HepG2 (cell line): ENCODE measurements around the gene ATP10A. TPM values are rescaled to one million over a fixed set of nuclear protein-coding genes. Genes with fewer than 3 reads are reported as not detected.

Source experiments
- ATAC-seq: fragments of 200-7000 bp; cut with Tn5 transposase; 3 replicates; pipeline ENCODE4 v1.9.1; 2020; ENCODE audit warnings: mild to moderate bottlenecking, moderate library complexity
- BruUV-seq: library from RNA; stranded (reverse); fragments of 400-500 nt; replicated peaks from 2 replicates; lab custom pipeline; 2021; lab: Mats Ljungman, UMichigan
- CTCF ChIA-PET: fragments of 300-600 bp; formaldehyde crosslinking; extraction: SDS; loops from one replicate; lab custom pipeline; 2021; ENCODE audit warnings: low total read pairs, inconsistent platforms, low intra/inter-chr PET ratio; lab: Yijun Ruan, JAX
- POLR2A ChIA-PET: fragments of 350-600 bp; sonication (Branson Sonifier 250); formaldehyde crosslinking; loops from one replicate; lab custom pipeline; 2020; ENCODE audit warnings: antibody characterized with exemption, inconsistent platforms; lab: Yijun Ruan, JAX
- DNase-seq: peaks from one replicate; pipeline ENCODE4 v3.0.0-alpha.2; 2015; ENCODE audit warnings: low spot score
- FAIRE-seq: peaks from 3 replicates; lab custom pipeline; 2011; peaks lifted over from hg19 to GRCh38; lab: Jason Lieb, UNC
- H2AFZ ChIP-seq: one replicate; pipeline ENCODE4 v1.6.1; 2011; ENCODE audit warnings: low read length, inconsistent platforms
- H3K27ac ChIP-seq: fragments of 300-600 bp; 3 replicates; pipeline ENCODE4 v1.8.0; 2011; ENCODE audit warnings: mixed run types, mild to moderate bottlenecking, mixed read lengths, low read length, inconsistent platforms; ENCODE audit not compliant: insufficient read depth; ENCODE audit errors: extremely low read length
- H3K27me3 ChIP-seq, 2 experiments: fragments of 200-600 bp in 1 of 2; 2 replicates in 1 of 2; 3 replicates in 1 of 2; pipeline versions ENCODE4 v1.6.0 to v1.8.0; 2011; ENCODE audit warnings: low read length in 2 of 2, mild to moderate bottlenecking in 2 of 2, moderate library complexity in 2 of 2, inconsistent platforms in 1 of 2; ENCODE audit not compliant: insufficient read depth in 2 of 2, control insufficient read depth in 1 of 2
- H3K36me3 ChIP-seq, 2 experiments: fragments of 200-600 bp in 1 of 2; replicated peaks in 1 of 2; 2 replicates in 1 of 2; 3 replicates in 1 of 2; pipeline versions ENCODE4 v1.5.1 to v1.8.0; 2011; ENCODE audit warnings: low read length in 2 of 2, inconsistent platforms in 1 of 2; ENCODE audit not compliant: insufficient read depth in 2 of 2, control insufficient read depth in 1 of 2
- H3K4me1 ChIP-seq: 2 replicates; pipeline ENCODE4 v1.5.1; 2012; ENCODE audit warnings: low read length, inconsistent platforms; ENCODE audit not compliant: insufficient read depth
- H3K4me2 ChIP-seq: 2 replicates; pipeline ENCODE4 v1.6.0; 2011; ENCODE audit warnings: low read depth, low read length, inconsistent platforms
- H3K4me3 ChIP-seq, 3 experiments: fragments of 200-600 bp in 1 of 3; sonication (generic), shearing (Covaris generic) in 1 of 3; replicated peaks in 1 of 3; 2 replicates each; pipeline ENCODE4 v1.5.1; 2011 to 2016; ENCODE audit warnings: low read length in 3 of 3, inconsistent platforms in 2 of 3, low read depth in 2 of 3, mild to moderate bottlenecking in 2 of 3, control low read depth in 1 of 3, mixed read lengths in 1 of 3; ENCODE audit not compliant: insufficient read depth in 1 of 3
- H3K79me2 ChIP-seq: one replicate; pipeline ENCODE4 v1.6.1; 2011; ENCODE audit warnings: low read length, inconsistent platforms; ENCODE audit not compliant: insufficient read depth
- H3K9ac ChIP-seq: 2 replicates; pipeline ENCODE4 v1.6.0; 2011; ENCODE audit warnings: mild to moderate bottlenecking, low read depth, low read length, inconsistent platforms; ENCODE audit not compliant: insufficient read depth
- H3K9me3 ChIP-seq: 2 replicates; pipeline ENCODE4 v1.5.1; 2012; ENCODE audit warnings: mild to moderate bottlenecking, low read length
- H4K20me1 ChIP-seq: 2 replicates; pipeline ENCODE4 v1.6.0; 2011; ENCODE audit warnings: inconsistent platforms, mild to moderate bottlenecking, low read length, moderate library complexity; ENCODE audit not compliant: insufficient read depth
- CC2D1A ChIP-seq: sonication (generic); formaldehyde crosslinking; IDR thresholded peaks from 2 replicates; pipeline ENCODE4 v1.8.1; 2023; ENCODE audit warnings: mild to moderate bottlenecking, missing genetic modification reagents
- HMG20A ChIP-seq: IDR thresholded peaks from 2 replicates; pipeline ENCODE4 v1.6.1; 2016; ENCODE audit warnings: borderline replicate concordance
- SNRNP70 ChIP-seq: fragments of 200-400 bp; formaldehyde crosslinking; IDR thresholded peaks from 2 replicates; pipeline ENCODE4 v1.6.1; 2017; ENCODE audit warnings: mild to moderate bottlenecking, low read depth, low read length, moderate library complexity
- SOX5 ChIP-seq: IDR thresholded peaks from 2 replicates; pipeline ENCODE4 v1.6.1; 2016; ENCODE audit warnings: borderline replicate concordance
- ZNF234 ChIP-seq: sonication (generic); formaldehyde crosslinking; conservative IDR thresholded peaks from 2 replicates; pipeline ENCODE4 v1.5.1; 2020; ENCODE audit warnings: mild to moderate bottlenecking, missing genetic modification reagents
- ZNF768 ChIP-seq: sonication (generic); formaldehyde crosslinking; IDR thresholded peaks from 2 replicates; pipeline ENCODE4 v1.4.0; 2020; ENCODE audit warnings: missing genetic modification reagents
- WGBS: methylation state at CpG from one replicate; pipeline ENCODE4 v1.1.6; 2017; ENCODE audit warnings: low lambda C conversion rate; 5-methylcytosine and 5-hydroxymethylcytosine counted together
- in situ Hi-C: cut with HindIII; loops from 2 replicates; pipeline ENCODE4 v1.10.0; 2017; ENCODE audit warnings: low pct_unique_long_range_greater_than_20kb; ENCODE audit not compliant: extremely low pct_ligation_motif_present
- intact Hi-C: fragments of 100-400 bp; cut with micrococcal nuclease; formaldehyde crosslinking; loops from one replicate; pipeline ENCODE4 v1.10.0; 2022; ENCODE audit not compliant: unreplicated experiment
- polyA plus RNA-seq, 8 experiments: library from polyadenylated mRNA; depleted of rRNA in 3 of 8; stranded (reverse) in 7 of 8; unstranded in 1 of 8; fragments of >200 nt; fragmentation: Illumina TruSeq in 4 of 8; extraction: Trizol in 4 of 8; gene quantifications; 2 replicates each; pipeline versions ENCODE4 v1.2.1 to v1.2.3, GENCODE V29; 2011 to 2016; ENCODE audit warnings: low read depth in 4 of 8, missing spikeins in 1 of 8, mixed read lengths in 1 of 8; ENCODE audit not compliant: insufficient read depth in 1 of 8
- total RNA-seq, 5 experiments: library from RNA; depleted of rRNA; stranded (reverse); fragments of >200 nt; fragmentation: Illumina TruSeq; extraction: Trizol; gene quantifications; 2 replicates each; pipeline ENCODE4 v1.2.3, GENCODE V29; 2016; ENCODE audit warnings: low read depth in 1 of 5

Gene ATP10A
- total and polyA plus RNA-seq, 2 of the 13 experiments (the other 11 are each of a cell fraction or from before 2014, with no cell fraction given), result 0.58 to 4.2 TPM

DNA sequence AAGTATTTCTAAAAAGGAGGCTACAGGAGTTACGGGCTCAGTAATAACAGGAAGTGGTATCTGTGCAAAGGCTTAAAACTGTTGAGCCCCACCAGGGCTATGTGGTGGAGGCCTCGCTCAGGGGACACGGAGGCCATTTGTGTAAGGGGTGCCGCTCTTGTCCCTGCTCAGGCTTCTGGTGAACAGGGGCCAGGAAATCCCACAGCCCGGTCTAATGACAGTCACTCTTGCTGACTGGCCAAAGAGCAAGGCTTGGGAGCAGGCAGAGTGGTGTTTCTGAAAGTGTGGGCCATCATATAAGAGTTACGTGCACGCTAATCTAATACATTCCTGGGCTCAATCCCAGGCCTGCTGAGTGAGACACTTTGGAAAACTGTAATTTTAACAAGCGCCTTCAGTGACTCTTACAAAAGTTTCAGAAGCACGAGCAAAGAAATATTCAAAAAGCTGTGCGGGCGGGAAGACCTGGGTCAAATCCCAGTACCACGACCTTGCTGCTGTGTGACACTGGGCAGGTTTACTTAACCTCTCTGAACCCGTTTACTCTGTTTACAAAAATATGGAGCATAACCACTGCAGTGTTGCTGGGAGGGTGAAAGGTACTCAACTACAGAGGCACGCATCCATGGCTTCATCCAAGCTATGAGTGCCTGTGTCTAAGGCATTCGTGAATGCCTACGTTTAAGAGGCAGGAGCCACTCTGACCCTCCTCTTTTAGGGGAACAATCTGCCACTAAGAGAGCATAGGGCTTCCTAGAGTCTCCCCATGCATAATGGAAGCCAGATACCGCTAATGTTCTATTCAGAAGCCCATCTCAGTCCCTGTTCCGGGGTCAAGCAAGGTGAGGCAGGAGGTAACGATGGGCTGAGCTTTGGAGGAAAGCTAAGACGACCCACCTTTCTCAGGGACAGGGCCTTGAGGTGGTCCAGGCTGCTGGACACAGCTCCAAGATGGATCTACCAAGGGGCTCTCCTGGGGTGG is 2.0 kb downstream of the ATP10A start:
- WGBS, result 38% methylated on average over 19 of the region's 20 CpGs
- TF ChIP-seq CC2D1A (CRISPR knock-in tag) (no peak), ZNF768 (peak; percentile 83; the same call in 1 of the 2 replicates), SOX5 (CRISPR knock-in tag) (no peak), HMG20A (CRISPR knock-in tag) (no peak)
- Histone ChIP-seq H3K27me3 (peaks cover 0 to 23% of the 10 kb centered on the region in 2 experiments; a peak in 3 of 5 replicates), H3K27ac (no peak overlapping the region), H3K4me2 (peak overlapping the region; percentile 32), H3K79me2 (peaks cover 4% of the 10 kb centered on the region), H2AFZ (no peak overlapping the region), H3K4me1 (0 out of 2 replicates have a peak, but pooled peaks cover 5% of the 10 kb centered on the region), H4K20me1 (no peaks in the 10 kb centered on the region), H3K4me3 (peak overlapping the region in 2 of 3 experiments; percentile 41 to 64; a peak in 3 of 6 replicates), H3K9ac (no peak overlapping the region), H3K36me3 (no peaks in the 10 kb centered on the region), H3K9me3 (no peaks in the 10 kb centered on the region)
- ChIA-PET POLR2A (no interaction called here), CTCF (no interaction called here)
- BruUV-seq, result no TSS peak
- in situ Hi-C loops (no loop called here), intact Hi-C loops (no loop called here)
- DNase-seq (no peak), FAIRE-seq (no peak), ATAC-seq (no peak)

DNA sequence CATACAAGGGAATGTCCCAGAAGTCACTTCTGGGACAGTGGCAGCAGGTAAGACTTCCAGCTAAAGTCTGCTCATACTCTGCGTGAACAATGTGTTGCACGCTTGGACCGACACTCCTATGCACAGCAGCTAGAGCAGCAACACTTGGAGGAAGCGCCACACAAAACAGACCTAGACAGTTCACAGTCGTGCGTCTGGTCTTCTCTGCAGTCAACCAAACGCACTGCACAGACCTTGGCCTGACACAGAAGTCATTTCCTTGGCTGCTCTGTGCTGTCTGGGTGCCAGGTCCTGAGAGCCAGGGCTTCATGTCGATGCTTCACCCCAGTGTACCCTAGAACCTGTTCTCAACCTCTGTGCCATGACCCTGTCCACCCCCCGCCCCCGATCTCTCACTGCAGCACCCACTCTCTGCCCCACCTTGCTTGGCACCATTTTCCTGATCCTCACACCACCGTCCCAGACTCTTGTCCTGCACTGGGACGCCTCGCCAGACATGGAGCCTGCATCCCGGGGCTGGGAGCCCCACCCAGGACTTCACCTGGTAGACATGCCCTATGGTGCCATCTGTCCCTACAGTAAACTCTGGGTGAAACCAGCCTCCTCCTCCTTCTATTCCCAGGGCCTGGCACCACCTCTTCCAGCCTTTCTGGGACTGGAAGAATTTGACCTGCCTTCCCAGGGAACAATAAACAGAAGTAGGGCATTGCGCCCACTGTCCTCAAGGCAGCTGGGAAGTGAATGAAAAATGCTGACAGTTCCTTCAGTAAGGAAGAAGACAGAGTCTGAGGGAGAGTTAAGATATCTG is 3.1 kb downstream of the ATP10A start:
- Histone ChIP-seq H3K9ac (no peak overlapping the region), H3K9me3 (no peaks in the 10 kb centered on the region), H3K27me3 (peaks cover 0 to 23% of the 10 kb centered on the region in 2 experiments; a peak in 3 of 5 replicates), H3K36me3 (no peaks in the 10 kb centered on the region), H3K79me2 (peaks cover 4% of the 10 kb centered on the region), H3K4me3 (peak overlapping the region in 1 of 3 experiments; percentile 15; a peak in 1 of 6 replicates), H3K4me1 (0 out of 2 replicates have a peak, but pooled peaks cover 5% of the 10 kb centered on the region), H4K20me1 (no peaks in the 10 kb centered on the region), H2AFZ (no peak overlapping the region), H3K27ac (no peak overlapping the region), H3K4me2 (peak overlapping the region; percentile 32; the same call in 1 of the 2 replicates)
- no TSS peak for BruUV-seq
- ChIA-PET CTCF (no interaction called here), POLR2A (no interaction called here)
- no peak for FAIRE-seq
- TF ChIP-seq ZNF234 (CRISPR knock-in tag) (no peak), SNRNP70 (no peak)
- ATAC-seq, result no peak
- in situ Hi-C loops (no loop called here), intact Hi-C loops (no loop called here)
- 46% methylated on average over 8 of the region's 15 CpGs for WGBS
- DNase-seq, result no peak
